A673 (cell line): ENCODE data around the gene GPA33. TPM values are rescaled to one million over a fixed set of nuclear protein-coding genes. Genes with fewer than 3 reads are reported as not detected.

Experiments
- BruUV-seq: library from RNA; stranded (reverse); fragments of 400-500 nt; replicated peaks from 2 replicates; lab custom pipeline; 2021; lab: Mats Ljungman, UMichigan
- CTCF ChIA-PET: fragments of 300-600 bp; sonication (Branson Sonifier 250); formaldehyde crosslinking; loops from one replicate; lab custom pipeline; 2022; ENCODE audit warnings: antibody characterized with exemption; lab: Charles Lee
- POLR2A ChIA-PET: fragments of 300-600 bp; sonication (Branson Sonifier 250); formaldehyde crosslinking; loops from one replicate; lab custom pipeline; 2022; ENCODE audit warnings: antibody characterized with exemption; ENCODE audit not compliant: low non-redundant PET; lab: Charles Lee
- DNase-seq: peaks from one replicate; pipeline ENCODE4 v3.0.0-alpha.2; 2015; ENCODE audit warnings: low spot score
- H3K27ac ChIP-seq: fragments of 200-600 bp; sonication (generic); 2 replicates; pipeline ENCODE4 v1.5.1; 2016; ENCODE audit warnings: mixed run types, low read depth, mild to moderate bottlenecking, mixed read lengths, antibody characterized with exemption, low read length; ENCODE audit not compliant: poor library complexity, severe bottlenecking
- H3K27me3 ChIP-seq: fragments of 200-600 bp; sonication (generic); replicated peaks from 2 replicates; pipeline ENCODE4 v1.6.1; 2017; ENCODE audit warnings: mixed run types, low read depth, mild to moderate bottlenecking, mixed read lengths, antibody characterized with exemption, low read length; ENCODE audit not compliant: insufficient read depth, poor library complexity
- H3K36me3 ChIP-seq: fragments of 200-600 bp; sonication (generic); 2 replicates; pipeline ENCODE4 v1.6.1; 2016; ENCODE audit warnings: mixed run types, mild to moderate bottlenecking, mixed read lengths, antibody characterized with exemption, low read length; ENCODE audit not compliant: insufficient read depth, poor library complexity, severe bottlenecking
- H3K4me1 ChIP-seq: fragments of 200-600 bp; sonication (generic); 2 replicates; pipeline ENCODE4 v1.6.1; 2017; ENCODE audit warnings: mixed run types, mild to moderate bottlenecking, mixed read lengths, antibody characterized with exemption, low read length; ENCODE audit not compliant: insufficient read depth, poor library complexity, severe bottlenecking
- H3K4me3 ChIP-seq: fragments of 200-600 bp; sonication (generic); 2 replicates; pipeline ENCODE4 v1.5.1; 2016; ENCODE audit warnings: low read depth, mixed run types, mild to moderate bottlenecking, mixed read lengths, low read length; ENCODE audit not compliant: poor library complexity, severe bottlenecking
- H3K9me3 ChIP-seq: fragments of 200-600 bp; sonication (generic); 2 replicates; pipeline ENCODE4 v1.6.1; 2016; ENCODE audit warnings: mixed run types, low read depth, mild to moderate bottlenecking, mixed read lengths, antibody characterized with exemption, low read length; ENCODE audit not compliant: poor library complexity, severe bottlenecking
- CTCF ChIP-seq: fragments of 300-800, 200-600 bp; sonication (generic); conservative IDR thresholded peaks from 2 replicates; pipeline ENCODE4 v1.5.1; 2017; ENCODE audit warnings: low read depth, mild to moderate bottlenecking, antibody characterized with exemption, low read length, moderate library complexity, mixed read lengths
- EZH2 ChIP-seq: fragments of 200-600 bp; sonication (generic); IDR thresholded peaks from 2 replicates; pipeline ENCODE4 v1.6.1; 2017; ENCODE audit warnings: borderline replicate concordance, low read depth, mild to moderate bottlenecking, mixed read lengths, antibody characterized with exemption, low read length; ENCODE audit not compliant: poor library complexity, severe bottlenecking
- intact Hi-C: fragments of 100-400 bp; cut with micrococcal nuclease; formaldehyde crosslinking; loops from one replicate; pipeline ENCODE4 v1.10.0; 2022; ENCODE audit not compliant: unreplicated experiment
- total RNA-seq: library from RNA; stranded (reverse); gene quantifications from 2 replicates; pipeline ENCODE4 v1.2.3, GENCODE V29; 2021

GPA33 gene
- total RNA-seq, 1 experiment from 2014 or later, result not detected

- ChIA-PET CTCF (interaction anchor here (0.6 to 2.3 kb wide), 9 partner anchors 9 to 497 kb away, joined by 3 to 41 read pairs (median 3); no protein-coding TSS in a partner anchor), POLR2A (interaction anchor here (0.7 to 0.8 kb wide), 2 partner anchors 91 to 314 kb away, joined by 3 to 9 read pairs; no protein-coding TSS in a partner anchor)
- TF ChIP-seq CTCF (peak; percentile 94), EZH2 (no peak)
- no TSS peak for BruUV-seq
- no peak overlapping the region for H3K4me3 ChIP-seq
- H3K4me1 ChIP-seq, result no peaks in the 10 kb centered on the region
- H3K36me3 ChIP-seq, result no peaks in the 10 kb centered on the region
- no peaks in the 10 kb centered on the region for H3K9me3 ChIP-seq
- peak; percentile 84 for DNase-seq
- H3K27ac ChIP-seq, result no peak overlapping the region
- no peaks in the 10 kb centered on the region for H3K27me3 ChIP-seq
- intact Hi-C loops, result loop anchor here (1.0 to 5.0 kb wide), 3 partner anchors 149 to 1132 kb away; no protein-coding TSS in a partner anchor
These were observed 30.9 kb downstream of the GPA33 start for GRCh38 chr1:167059045-167059808.

GRCh38 chr1:167057241-167057688 lies 32.9 kb downstream of the GPA33 start:
- Histone ChIP-seq H3K36me3 (no peaks in the 10 kb centered on the region), H3K4me3 (no peak overlapping the region), H3K4me1 (no peaks in the 10 kb centered on the region), H3K27me3 (no peaks in the 10 kb centered on the region), H3K27ac (no peak overlapping the region), H3K9me3 (no peaks in the 10 kb centered on the region)
- intact Hi-C loops, result loop anchor here (2.0 to 5.0 kb wide), 3 partner anchors 138 to 1130 kb away; no protein-coding TSS in a partner anchor
- TF ChIP-seq CTCF, result peak; percentile 63
- TF ChIP-seq EZH2, result no peak
- no TSS peak for BruUV-seq
- peak; percentile 69 for DNase-seq
- ChIA-PET CTCF (interaction anchor here (0.6 to 1.2 kb wide), 5 partner anchors 9 to 578 kb away, joined by 3 to 33 read pairs (median 3); partner anchors contain the start of gene POU2F1), POLR2A (no interaction called here)

- ChIA-PET POLR2A (no interaction called here), CTCF (interaction anchor here (0.8 to 1.2 kb wide), 4 partner anchors 9 to 484 kb away, joined by 3 to 33 read pairs (median 6); partner anchors contain the start of gene POU2F1)
- TF ChIP-seq CTCF (no peak), EZH2 (no peak)
- no peaks in the 10 kb centered on the region for H3K27me3 ChIP-seq
- DNase-seq, result no peak
- H3K27ac ChIP-seq, result no peak overlapping the region
- no peaks in the 10 kb centered on the region for H3K4me1 ChIP-seq
- intact Hi-C loops, result loop anchor here (2.0 to 5.0 kb wide), 3 partner anchors 138 to 1129 kb away; no protein-coding TSS in a partner anchor
- no TSS peak for BruUV-seq
- no peaks in the 10 kb centered on the region for H3K36me3 ChIP-seq
- no peaks in the 10 kb centered on the region for H3K9me3 ChIP-seq
- H3K4me3 ChIP-seq, result no peak overlapping the region
These were observed 33.5 kb downstream of the GPA33 start for GRCh38 chr1:167056529-167057231.
